ENCODE results near the gene MSI2. TPM values are rescaled to one million over a fixed set of nuclear protein-coding genes. Genes with fewer than 3 reads are reported as not detected.

The MSI2 gene
- total and polyA plus RNA-seq, 12 donors = 25.5 to 135 (median 121) TPM

GRCh38 chr17:57373048-57373447 lies 116.7 kb downstream of the MSI2 start:
- ATAC-seq (no peak), DNase-seq (no peak)
- Histone ChIP-seq H3K4me1 (peaks cover 0 to 43% (median 21%) of the 10 kb centered on the region in 9 donors), H3K9me3 (peaks cover 0 to 12% (median 5%) of the 10 kb centered on the region in 11 donors), H3K36me3 (no peaks in the 10 kb centered on the region), H3K27ac (no peak overlapping the region), H3K27me3 (no peaks in the 10 kb centered on the region), H3K4me3 (no peak overlapping the region)
- TF ChIP-seq CTCF (IDR thresholded peaks at IDR 0.05) = no peak
- intact Hi-C loops (cut with DNase I) = loop anchor here in 1 of 10 donors (10.0 kb wide), 1 partner anchor 292 kb away; no protein-coding TSS in a partner anchor
- WGBS, 2 donors = 97 to 98% methylated on average over 4 of the region's 4 CpGs

- ATAC-seq (no peak), DNase-seq (no peak)
- intact Hi-C loops (cut with DNase I) = loop anchor here in 1 of 10 donors (10.0 kb wide), 1 partner anchor 291 kb away; no protein-coding TSS in a partner anchor
- no peaks in the 10 kb centered on the region for H3K36me3 ChIP-seq
- H3K4me1 ChIP-seq = peaks cover 0 to 39% (median 18%) of the 10 kb centered on the region in 9 donors
- peaks cover 0 to 12% (median 5%) of the 10 kb centered on the region in 11 donors for H3K9me3 ChIP-seq
- no peak overlapping the region for H3K4me3 ChIP-seq
- H3K27ac ChIP-seq = no peak overlapping the region
- 98 to 99% methylated on average over 2 of the region's 2 CpGs for WGBS, 2 donors
- H3K27me3 ChIP-seq = no peaks in the 10 kb centered on the region
- TF ChIP-seq CTCF (IDR thresholded peaks at IDR 0.05) = no peak
Measured at GRCh38 chr17:57373756-57374155, 117.4 kb downstream of the MSI2 start.

GRCh38 chr17:57375040-57375769 lies 118.9 kb downstream of the MSI2 start:
- H3K27me3 ChIP-seq = no peaks in the 10 kb centered on the region
- ATAC-seq (no peak), DNase-seq (no peak)
- H3K4me1 ChIP-seq = peaks cover 6 to 39% (median 24%) of the 10 kb centered on the region in 9 donors
- 86 to 88% methylated on average over 11 of the region's 11 CpGs for WGBS, 2 donors
- H3K9me3 ChIP-seq = peaks cover 0 to 12% (median 5%) of the 10 kb centered on the region in 11 donors
- no peak overlapping the region for H3K4me3 ChIP-seq
- intact Hi-C loops (cut with DNase I) = loop anchor here in 1 of 10 donors (5.0 to 10.0 kb wide), 2 partner anchors 118 to 290 kb away; partner anchors contain the start of gene MSI2
- no peak for TF ChIP-seq CTCF (IDR thresholded peaks at IDR 0.05)
- no peak overlapping the region for H3K27ac ChIP-seq
- no peaks in the 10 kb centered on the region for H3K36me3 ChIP-seq

DNA sequence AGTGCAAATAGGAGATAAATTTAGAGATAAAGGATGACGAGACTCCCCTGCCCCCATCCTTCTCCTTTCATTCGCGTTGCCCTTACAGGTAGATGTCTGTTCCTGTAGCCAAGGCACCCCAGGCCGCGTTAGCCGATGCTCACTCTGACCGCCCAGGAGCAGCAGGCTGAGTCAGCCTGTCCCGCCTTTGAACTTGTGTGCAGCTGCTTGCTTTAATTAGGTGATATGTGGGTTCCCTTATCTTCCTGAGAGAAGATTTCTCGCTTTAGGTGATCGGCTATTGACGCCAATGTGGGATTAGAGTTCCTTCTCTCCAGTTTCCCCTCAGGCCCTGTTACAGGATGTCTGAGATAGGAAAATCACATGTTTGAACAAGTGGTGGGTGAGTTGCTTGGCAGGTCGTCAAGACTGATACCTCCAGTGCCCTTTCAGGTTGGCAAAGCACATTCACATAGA lies 119.5 kb downstream of the MSI2 start:
- ATAC-seq (no peak), DNase-seq (no peak)
- peaks cover 0 to 12% (median 5%) of the 10 kb centered on the region in 11 donors for H3K9me3 ChIP-seq
- peaks cover 8 to 40% (median 23%) of the 10 kb centered on the region in 9 donors for H3K4me1 ChIP-seq
- no peak overlapping the region for H3K27ac ChIP-seq
- no peaks in the 10 kb centered on the region for H3K27me3 ChIP-seq
- intact Hi-C loops (cut with DNase I) = loop anchor here in 1 of 10 donors (5.0 to 10.0 kb wide), 2 partner anchors 118 to 289 kb away; partner anchors contain the start of gene MSI2
- 68 to 80% methylated on average over 12 of the region's 12 CpGs for WGBS, 2 donors
- TF ChIP-seq CTCF (IDR thresholded peaks at IDR 0.05) = no peak
- H3K36me3 ChIP-seq = no peaks in the 10 kb centered on the region
- no peak overlapping the region for H3K4me3 ChIP-seq
